GM18498 (cell line): ENCODE data around the gene PWWP2B.

ENCODE experiments used
- ATAC-seq: cut with Tn5 transposase; IDR thresholded peaks from one replicate; pipeline ENCODE4 v1.9.1; 2021; ENCODE audit warnings: mild to moderate bottlenecking, moderate library complexity; ENCODE audit not compliant: unreplicated experiment

The PWWP2B gene

DNA sequence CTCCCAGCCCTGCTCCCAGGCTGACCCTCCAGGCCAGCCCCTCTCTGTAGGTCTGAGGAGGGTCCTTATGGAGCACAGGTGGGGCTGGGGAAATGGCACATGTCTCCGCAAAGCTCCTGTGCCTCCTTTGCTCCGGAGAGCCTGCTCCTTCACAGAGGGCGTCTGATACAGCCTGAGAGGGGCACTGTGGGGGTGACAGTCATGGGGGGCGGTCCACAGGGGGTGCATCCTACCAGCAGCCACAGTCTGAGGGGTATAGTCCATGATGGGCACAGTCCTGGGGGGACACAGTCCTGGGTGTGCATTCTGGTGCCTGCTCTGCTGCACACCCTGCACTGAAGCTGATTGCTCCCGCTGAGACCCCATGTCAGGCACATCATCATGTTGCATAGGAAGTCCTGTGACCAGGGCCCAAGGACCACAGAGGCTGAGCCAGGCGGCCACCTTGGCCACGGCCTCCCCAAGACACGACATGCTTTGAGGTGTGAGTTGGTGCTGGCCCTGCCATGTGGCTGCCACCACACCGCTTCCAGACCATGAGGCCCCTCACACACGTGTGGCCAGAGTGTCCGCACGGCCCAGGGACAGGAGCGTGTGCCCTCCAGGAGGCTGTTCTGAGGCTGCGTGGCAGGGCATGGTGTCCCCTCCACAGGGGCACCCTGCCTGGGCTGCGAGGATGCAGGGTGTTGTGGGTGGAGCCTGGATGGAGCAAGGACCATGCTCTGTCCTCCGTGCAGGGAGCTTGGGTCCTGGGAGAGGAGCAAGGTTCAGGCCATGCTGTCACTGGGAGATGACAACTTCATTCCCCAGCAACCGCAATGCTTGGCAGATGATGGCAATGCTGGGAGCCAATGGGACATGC lies 59.2 kb downstream of the PWWP2B start:
- ATAC-seq: no peak

DNA sequence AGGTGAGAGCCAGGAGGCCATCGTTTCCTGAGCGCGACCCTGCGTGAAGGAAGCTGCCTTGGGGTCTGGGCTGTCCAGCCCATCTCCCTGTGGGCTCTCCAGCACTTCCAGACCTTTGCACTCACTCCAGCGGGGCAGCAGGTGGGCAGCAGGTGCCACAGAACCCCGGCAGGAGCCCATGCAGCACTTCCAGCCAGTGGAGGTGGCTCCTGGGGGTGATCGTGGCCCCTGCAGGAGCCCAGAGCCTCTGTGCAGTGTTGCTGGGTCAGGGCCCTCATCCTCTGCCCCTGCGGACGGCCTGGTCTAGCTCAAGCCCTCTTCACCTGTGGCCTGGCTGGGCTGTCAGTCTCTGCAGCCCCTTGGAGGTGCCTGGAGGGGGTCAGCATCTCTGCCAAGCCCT lies 59.9 kb downstream of the PWWP2B start:
- ATAC-seq: no peak

DNA sequence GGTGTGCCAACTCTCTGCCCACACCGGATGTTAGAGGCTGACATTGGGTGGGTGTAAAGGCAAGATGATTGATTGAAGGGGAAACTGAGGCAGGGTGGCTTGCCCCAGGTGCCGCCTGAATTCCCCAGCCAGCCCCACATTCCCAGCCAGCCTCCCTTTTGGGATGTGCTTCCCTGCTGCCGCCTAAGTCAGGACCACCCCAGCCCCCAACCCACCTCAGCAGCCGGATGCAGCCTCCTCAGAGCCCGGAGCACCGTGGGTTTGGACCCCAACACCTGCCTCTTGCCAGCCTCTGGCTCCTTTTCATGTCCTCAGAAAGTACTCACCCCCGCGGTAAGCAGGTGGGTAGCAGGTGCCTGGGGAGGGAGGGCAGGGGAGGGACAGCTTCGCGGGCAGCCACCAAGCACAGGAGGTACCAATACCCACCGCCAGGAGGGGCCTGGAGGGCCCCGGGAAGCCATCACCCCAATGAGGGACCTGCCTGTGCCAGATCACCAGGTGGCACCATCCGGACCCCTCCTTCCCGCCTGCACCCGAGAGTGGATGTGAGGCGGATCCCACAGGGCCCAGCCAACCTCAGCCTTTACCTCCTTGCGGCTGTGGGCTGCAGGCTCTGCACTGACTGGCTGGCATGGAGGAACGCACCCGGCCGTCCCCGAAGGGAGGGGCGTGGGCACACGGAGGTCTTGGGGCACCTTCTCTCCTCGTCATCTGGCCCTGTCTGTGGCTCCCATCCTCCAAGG lies 60.5 kb downstream of the PWWP2B start:
- ATAC-seq: no peak

DNA sequence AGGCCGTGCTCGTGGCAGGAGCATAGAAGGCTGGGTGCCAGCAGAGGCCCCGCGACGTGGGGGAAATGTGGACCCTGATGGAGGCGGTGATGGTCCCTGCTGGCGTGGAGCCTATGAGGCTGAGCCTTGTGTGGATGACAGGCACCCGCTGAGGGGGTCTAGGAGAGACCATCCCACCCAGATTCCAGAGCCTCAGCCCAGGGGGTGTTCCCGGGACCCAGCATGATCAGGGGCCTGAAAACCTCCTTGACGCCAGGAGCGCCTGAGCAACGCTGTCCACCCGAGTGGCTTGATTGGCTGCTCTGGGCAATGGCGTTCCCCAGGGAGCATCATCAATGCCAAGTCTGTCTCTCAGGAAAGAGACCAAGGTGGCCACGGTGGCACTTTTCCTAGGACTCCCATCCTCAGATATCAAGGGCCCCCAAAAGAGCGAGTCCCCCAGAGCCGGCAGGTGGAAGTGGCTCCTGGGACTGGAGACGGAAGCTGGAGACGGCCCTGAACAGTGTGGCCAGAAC lies 61.1 kb downstream of the PWWP2B start:
- no peak for ATAC-seq

DNA sequence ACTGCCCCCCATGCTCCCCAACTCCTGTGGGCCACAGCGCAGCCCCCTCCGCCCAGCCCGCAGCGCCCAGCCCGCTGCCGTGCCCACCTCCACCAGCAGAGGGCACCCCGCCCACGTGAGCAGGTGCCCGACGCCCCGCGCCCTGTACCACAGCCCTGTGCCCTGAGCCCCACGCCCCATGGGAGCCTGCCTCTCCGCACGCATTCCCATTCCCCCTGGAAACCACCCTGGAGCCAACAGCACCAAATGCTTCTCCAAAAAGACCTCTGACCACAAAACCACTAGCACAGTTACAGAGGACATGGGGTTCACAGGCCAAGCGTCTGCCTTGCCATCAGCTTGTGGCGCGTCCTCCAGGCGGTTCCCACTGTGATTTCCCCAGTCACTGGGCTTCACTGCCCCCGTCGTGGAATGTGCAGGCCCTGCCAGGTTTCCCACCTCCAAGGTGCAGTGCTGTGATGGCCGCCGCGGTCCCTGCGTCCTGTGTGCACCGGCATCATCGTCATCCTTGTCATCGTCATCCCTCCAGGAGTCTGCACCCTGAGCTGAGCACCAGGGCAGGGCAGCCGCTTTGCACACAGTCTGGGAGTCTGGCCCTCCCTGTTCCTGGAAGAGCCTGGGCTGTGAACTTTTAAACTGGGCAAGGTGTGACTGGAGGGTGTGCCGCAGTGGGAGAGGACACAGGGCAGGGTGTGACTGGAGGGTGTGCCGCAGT lies 61.7 kb downstream of the PWWP2B start:
- no peak for ATAC-seq

DNA sequence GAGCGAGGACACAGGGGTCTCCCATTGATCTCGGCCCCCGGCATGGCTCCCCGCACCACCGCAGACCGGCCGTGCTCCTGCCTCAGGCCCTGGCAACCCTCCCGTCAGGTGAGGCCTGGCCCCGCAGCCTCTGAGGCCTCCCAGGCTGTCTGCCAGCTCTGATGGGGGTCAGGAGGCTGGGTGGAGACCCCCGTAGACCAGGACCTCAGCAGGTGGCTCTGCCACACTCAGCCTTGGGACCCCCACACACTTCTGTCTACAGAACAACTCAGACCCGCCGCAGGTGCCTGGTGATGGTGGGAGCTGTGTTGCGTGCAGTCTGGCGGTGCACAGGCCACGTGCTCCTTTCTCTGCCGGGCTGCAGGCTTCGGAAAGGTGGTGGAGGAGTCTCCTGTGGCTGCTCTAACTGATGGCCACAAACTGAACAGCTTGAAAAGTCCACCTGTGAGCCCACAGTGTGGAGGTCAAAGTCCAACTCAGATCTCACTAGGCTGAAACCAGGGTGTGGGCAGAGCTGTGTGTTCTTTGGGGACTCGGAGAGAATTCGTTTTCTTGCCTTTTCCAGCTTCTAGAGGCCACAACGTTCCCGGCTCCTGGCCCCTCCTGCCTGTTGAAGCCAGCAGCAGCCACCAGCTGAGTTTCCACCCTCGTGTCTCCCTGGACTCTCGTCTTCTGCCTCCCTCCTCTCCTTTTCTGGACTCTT lies 62.5 kb downstream of the PWWP2B start:
- ATAC-seq: no peak

DNA sequence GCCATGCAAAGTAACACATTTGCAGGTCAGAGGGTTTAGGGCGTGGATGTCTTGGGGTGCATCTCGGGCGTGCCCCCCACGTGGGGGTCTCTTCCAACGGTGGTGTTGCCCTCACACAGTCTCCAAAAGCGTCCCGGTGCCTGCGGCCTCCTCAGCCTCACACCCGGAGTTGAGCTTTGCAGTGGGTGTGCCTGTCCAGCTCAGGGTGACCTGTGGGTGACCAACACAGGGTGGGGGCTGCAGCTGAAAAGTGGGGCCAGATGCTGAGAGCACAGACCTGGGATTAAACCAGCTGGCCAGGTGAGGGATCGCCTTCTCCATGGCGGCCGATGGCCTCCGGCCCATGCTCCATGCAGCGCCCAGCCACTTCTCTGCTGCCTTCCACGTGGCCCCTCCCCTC lies 63.1 kb downstream of the PWWP2B start:
- ATAC-seq: no peak

DNA sequence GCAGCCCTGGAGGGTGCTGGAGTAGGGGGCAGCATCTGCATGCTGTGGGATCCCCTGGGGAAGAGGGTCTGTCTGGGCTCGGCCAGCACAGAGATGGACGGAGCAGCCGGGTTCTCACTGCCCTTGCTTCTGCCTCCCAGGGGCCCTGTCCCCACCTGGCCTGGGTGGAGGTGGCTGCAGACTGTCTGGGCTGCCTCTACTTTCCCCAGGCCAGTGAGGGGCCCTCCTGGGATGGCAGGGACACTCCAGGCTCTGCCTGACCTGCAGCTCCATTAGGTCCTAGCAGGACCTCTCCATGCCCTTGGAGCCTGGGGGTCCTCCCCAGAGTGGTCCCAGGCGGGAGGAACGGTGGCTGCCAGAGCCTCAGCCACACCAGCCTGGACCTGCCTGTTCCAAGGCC lies 63.7 kb downstream of the PWWP2B start:
- ATAC-seq: no peak

DNA sequence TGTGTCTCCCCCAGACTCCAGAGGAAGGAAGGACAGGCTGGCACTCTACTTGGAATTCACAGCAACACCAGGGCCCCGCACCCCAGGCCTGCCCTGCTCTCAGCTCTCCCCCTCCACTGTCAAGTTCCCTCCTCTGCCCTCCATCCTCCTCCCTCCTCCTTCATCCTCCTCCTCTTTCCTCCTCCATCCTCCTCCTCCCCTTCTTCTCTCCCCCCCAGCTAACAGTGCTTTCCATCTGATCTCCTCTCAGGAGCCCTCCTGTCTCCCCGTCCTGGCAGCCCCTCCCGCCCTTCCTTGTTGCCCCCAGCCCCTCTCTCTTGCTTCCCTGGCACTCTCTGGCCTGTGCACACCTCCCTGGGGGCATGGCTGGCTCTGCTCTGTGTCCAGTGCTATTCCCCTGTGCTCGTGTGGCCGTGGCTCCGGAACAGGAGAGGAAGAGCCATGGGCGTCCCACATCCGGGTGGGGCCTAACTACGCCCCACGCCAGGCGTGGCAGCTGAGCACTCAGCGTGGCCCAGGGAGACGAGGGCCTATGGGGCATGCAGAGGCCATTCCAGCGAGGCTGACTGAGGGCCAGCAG lies 64.2 kb downstream of the PWWP2B start:
- ATAC-seq: no peak

DNA sequence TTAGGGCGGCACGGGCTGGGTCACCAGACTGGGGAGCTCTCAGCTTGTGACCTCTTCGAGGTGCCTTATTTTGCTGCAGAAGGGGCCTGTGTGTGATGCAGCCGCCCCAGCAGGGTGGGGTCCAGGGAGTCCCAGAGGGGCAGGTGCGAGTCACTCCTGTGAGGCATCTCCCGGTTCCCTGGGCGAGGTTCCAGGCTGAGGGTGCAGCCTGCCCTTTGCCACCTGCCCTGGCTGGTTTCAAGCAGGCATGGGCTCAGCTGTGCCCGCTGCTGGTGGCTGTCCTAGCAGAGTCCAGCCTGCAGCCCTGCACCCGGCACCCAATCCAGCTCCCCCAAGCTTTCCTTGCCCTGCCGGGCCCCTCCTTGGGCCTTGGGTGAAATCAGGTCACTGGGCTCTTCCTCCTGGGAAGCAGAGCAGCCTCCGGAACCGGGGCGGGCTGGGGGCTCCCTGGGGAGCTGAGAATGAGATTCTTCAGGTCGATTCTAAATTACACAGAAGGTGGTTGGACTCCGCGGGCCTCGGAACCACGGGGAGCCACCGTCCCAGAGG lies 64.8 kb downstream of the PWWP2B start:
- no peak for ATAC-seq

DNA sequence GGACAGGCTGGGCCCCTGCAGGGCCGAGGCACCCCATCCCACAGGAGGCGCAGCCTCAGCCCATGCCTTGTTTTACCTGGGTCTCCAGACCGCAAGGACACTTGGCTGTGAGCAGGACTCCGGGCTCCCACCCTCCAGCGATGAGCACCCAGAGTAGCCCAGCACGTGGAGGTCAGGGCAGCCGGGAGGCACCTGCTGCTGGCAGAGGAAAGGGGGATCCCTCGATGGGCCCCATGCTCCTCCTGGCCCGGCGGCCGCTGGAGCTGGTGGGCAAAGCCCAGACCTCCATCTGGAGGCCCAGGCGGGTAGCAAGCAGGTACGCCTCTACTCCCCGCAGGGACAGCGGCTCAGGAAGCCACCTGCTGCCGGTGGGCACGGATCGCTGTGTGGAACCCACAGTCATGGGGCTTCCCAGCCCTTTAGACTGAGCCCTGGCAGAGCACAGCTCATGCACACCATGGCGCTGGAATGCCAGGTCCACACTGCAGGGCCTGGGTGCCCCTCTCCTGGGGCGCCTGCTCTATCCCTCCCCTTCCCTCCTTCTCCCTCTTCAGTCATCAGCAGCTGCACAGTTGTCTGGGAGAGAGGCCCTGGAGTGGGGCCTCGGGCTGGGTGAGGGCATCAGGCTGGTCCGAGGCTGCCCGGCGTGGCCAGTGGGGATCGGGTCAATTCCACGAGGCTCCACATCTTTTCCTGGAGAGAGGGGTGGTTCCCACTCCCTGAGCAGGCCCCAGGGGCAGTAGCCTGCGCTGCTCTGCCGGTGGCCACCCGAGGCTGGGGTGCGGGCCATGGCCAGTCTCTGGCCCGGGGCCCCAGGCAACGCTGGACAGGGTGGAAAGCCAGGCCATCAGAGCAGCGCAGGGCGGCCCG lies 65.7 kb downstream of the PWWP2B start:
- no peak for ATAC-seq

DNA sequence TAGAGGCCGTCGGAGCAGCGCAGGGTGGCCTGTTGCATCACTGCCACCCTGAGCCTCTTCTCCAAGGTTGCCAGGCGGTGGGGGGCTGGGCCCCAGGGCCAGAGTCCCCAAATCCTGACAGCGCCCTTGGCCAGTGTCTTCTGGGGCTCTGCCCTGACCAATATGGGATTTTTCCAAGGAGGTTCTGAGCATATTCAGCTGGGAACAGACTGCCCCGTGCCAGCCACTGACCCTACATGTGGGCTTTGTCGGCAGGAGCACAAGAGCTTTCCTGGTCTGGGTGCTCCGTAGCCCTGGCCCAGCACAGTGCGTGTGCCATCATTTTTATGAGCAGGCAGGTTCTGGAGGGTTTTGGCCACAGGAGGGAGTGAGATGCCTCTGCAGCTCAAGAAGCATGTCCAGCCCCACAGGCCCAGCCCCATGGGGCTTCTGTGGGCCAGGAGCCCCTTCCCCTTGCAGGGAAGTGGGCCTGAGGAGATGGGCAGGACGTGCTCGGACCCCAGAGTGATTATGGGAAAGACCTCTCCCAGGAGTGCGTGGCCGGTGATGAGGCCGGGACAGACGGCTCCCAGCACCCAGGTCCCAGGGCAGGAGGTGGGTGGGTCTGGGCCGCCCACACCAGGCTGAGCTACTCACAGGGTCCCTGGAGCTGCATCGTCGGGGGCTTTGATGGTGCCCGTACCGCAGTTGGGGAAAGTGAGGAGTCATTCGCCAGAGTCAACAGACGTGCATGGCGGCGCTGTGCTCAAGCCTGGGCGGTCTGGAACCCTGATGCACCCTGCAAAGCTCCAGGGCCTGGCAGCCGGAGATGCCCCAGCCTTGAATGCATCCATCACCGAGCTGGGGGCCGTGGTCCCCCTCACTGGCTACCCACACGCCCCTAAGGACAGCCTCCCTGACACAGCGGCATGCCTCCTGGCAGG lies 66.6 kb downstream of the PWWP2B start:
- ATAC-seq: no peak

DNA sequence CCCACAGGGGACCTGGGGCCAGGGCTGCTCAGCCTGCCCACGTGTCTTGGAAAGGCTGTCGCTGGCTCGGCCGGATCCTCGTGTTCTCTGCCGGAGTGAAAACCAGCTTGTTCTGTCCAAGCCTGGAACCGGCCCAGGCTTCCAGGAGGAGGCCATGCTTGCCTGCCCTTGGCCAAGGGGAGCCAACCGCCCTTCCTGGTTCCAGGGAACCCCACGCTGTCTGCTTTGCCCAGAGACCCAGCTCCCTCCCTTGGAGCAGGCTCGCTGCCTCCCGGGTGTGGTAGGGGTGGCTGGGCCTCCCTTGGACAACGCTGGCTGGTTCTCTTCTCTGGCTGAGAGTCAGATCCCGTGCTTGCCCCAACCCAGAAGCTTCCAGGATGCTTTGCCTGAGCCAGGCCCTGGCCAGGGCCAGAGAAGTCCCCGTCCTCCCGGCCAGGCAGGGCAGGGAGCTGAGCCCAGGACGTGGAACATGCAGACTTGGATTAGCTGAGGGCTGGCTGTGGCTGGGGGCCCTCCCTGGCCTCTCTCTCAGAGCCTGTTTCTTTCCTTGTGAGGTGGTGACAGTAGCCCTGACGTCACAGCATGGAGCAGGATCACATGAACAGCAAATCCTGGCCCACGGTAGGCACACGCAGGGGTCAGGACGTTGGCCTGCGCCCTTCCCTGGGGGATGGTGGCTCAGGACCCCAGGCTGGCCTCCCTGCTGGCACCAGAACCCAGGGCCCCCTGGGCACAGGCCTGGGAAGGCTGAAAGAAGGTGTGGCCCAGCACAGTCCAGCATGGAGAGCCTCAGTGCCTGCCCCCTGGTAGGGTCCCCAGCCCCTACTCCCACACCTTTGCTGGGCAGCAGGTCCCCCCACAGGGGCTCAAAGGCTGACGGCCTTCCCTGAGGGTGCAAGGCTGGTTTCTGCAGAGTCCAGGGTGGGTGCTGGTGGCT lies 67.5 kb downstream of the PWWP2B start:
- no peak for ATAC-seq

DNA sequence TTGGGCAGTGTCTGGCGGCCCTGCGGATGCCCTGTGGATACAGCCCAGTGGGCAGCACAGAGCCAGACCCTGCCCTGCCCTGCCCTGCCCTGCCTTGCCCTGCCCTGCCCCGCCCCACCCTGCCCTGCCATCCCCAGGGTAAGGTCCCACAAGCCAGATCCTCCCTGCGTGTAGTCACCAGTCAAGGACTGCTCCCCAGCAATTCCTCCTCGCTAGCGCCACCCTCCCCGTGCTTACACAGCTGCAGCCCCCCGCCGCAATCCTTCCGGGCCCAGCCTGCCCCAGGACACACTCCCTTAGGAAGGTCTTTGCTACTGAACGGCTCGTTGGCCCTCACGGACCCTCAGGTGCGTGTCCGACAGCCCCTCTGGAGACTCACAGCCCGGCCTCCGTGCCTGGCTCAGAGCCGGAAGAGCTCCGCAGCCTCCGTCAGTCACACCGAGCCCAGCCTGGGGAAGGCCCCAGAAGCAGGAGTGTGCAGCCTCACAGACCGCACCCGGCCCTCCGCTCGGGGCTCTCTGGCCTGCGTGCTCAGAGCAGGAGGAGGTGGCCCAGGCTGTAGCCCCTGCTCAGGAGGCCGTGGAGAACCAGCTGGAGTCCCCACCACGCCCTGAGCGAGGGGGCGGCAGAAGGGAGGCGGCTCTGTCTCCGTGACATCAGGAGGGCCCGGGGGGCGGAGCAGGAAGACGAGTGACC lies 68.3 kb downstream of the PWWP2B start:
- ATAC-seq: no peak

DNA sequence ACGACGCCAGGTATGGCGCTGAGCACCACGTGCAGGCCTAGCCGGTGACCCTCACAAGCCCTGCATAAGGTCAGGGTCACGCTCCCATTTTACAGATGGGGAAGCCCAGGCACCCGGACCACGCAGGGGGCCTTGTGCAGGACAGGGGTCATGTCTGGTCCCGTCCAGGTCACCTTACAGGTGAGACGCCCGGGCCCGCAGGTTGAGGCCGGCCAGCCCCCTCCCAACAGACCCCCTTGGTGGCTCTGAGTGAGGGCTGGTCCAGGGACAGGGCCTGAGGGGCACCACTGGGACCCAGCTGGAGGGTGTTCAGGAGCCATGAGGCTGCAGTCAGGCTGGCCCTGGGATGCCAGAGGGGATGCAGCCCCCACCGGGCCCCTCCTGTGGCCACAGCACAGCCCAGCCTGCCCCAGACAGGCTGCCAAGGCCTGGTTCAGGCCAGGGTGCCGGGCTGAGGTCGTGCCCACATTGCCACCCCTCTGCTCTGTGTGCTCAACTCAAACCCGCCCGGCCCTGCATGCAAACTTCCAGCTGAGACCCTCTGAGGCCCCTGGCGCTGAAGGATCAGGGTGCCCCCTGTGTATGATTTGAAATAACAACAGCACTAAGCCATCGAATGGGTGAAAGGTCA lies 69.0 kb downstream of the PWWP2B start:
- ATAC-seq: no peak
